HCT116 (cell line): ENCODE results near the gene FNDC7. TPM values are rescaled to one million over a fixed set of nuclear protein-coding genes. Genes with fewer than 3 reads are reported as not detected.
"Not testable (repeated sequence)": the region's sequence is repeated elsewhere in the genome, so short reads cannot be mapped to it uniquely, and the experiment has no call there.

Source experiments
- ATAC-seq: fragments of 200-7000 bp; cut with Tn5 transposase; 2 replicates; pipeline ENCODE4 v1.9.1; 2020; ENCODE audit warnings: mild to moderate bottlenecking, moderate library complexity
- BruUV-seq: library from RNA; stranded (reverse); fragments of 400-500 nt; replicated peaks from 2 replicates; lab custom pipeline; 2021; lab: Mats Ljungman, UMichigan
- CTCF ChIA-PET: fragments of 300-600 bp; sonication (Branson Sonifier 250); formaldehyde crosslinking; loops from one replicate; lab custom pipeline; 2021; ENCODE audit warnings: antibody characterized with exemption; lab: Charles Lee
- POLR2A ChIA-PET: fragments of 300-600, 350-600 bp; sonication (Branson Sonifier 250); formaldehyde crosslinking; loops from one replicate; lab custom pipeline; 2021; ENCODE audit warnings: antibody characterized with exemption; lab: Charles Lee
- RAD21 ChIA-PET, 2 experiments: fragments of 300-600 bp; sonication (Branson Sonifier 250); formaldehyde crosslinking; loops; one replicate each; lab custom pipeline; 2023; ENCODE audit warnings: low total read pairs in 2 of 2; ENCODE audit not compliant: uncharacterized antibody in 2 of 2, unreplicated experiment in 2 of 2, low non-redundant PET in 1 of 2; lab: Charles Lee
- DNase-seq: peaks from one replicate; pipeline ENCODE4 v3.0.0-alpha.2; 2010; ENCODE audit warnings: low read depth, low spot score
- H2AFZ ChIP-seq: fragments of 200-600 bp; shearing (Covaris generic), sonication (generic); 2 replicates; pipeline ENCODE4 v1.6.1; 2017; ENCODE audit warnings: low read depth, mixed run types, mixed read lengths, antibody characterized with exemption, low read length; ENCODE audit not compliant: poor library complexity, severe bottlenecking
- H3K27ac ChIP-seq: 2 replicates; pipeline ENCODE4 v1.5.1; 2012; ENCODE audit warnings: low read depth, low read length
- H3K27me3 ChIP-seq: fragments of 200-600 bp; sonication (generic); 2 replicates; pipeline ENCODE4 v1.6.1; 2016; ENCODE audit warnings: mixed run types, low read length, mixed read lengths; ENCODE audit not compliant: insufficient read depth
- H3K36me3 ChIP-seq, 2 experiments: fragments of 200-500 bp in 1 of 2; fragments of 200-600 bp in 1 of 2; sonication (Bioruptor generic) in 1 of 2; sonication (generic) in 1 of 2; 2 replicates each; pipeline versions ENCODE4 v1.5.1 to v1.6.1; 2014 to 2016; ENCODE audit warnings: low read length in 2 of 2, inconsistent platforms in 1 of 2, mixed read lengths in 1 of 2, mixed run types in 1 of 2; ENCODE audit not compliant: insufficient read depth in 2 of 2, control insufficient read depth in 1 of 2
- H3K4me1 ChIP-seq, 2 experiments: fragments of 200-600 bp in 1 of 2; sonication (generic) in 1 of 2; 2 replicates each; pipeline versions ENCODE4 v1.5.1 to v1.6.1; 2012 to 2017; ENCODE audit warnings: low read length in 2 of 2, inconsistent platforms in 1 of 2, mild to moderate bottlenecking in 1 of 2, mixed read lengths in 1 of 2, mixed run types in 1 of 2, moderate library complexity in 1 of 2; ENCODE audit not compliant: insufficient read depth in 2 of 2, control insufficient read depth in 1 of 2
- H3K4me2 ChIP-seq: fragments of 200-600 bp; sonication (generic); 2 replicates; pipeline ENCODE4 v1.6.1; 2017; ENCODE audit warnings: mixed run types, low read length, mixed read lengths
- H3K4me3 ChIP-seq, 2 experiments: fragments of 200-600 bp in 1 of 2; sonication (generic) in 1 of 2; replicated peaks in 1 of 2; 2 replicates each; pipeline ENCODE4 v1.5.1; 2011 to 2016; ENCODE audit warnings: low read length in 2 of 2, control low read depth in 1 of 2, low read depth in 1 of 2, mild to moderate bottlenecking in 1 of 2, mixed read lengths in 1 of 2, mixed run types in 1 of 2
- H3K79me2 ChIP-seq: fragments of 200-600 bp; sonication (generic); 2 replicates; pipeline ENCODE4 v1.6.1; 2017; ENCODE audit warnings: mild to moderate bottlenecking, mixed run types, low read length, moderate library complexity, mixed read lengths; ENCODE audit not compliant: insufficient read depth
- H3K9ac ChIP-seq: fragments of 200-600 bp; sonication (generic); 2 replicates; pipeline ENCODE4 v1.6.1; 2016; ENCODE audit warnings: low read length, mixed read lengths
- H3K9me2 ChIP-seq: fragments of 200-600 bp; sonication (generic), shearing (Covaris generic); 2 replicates; pipeline ENCODE4 v1.6.1; 2017; ENCODE audit warnings: mixed run types, mild to moderate bottlenecking, moderate library complexity; ENCODE audit not compliant: insufficient read depth
- H3K9me3 ChIP-seq, 2 experiments: fragments of 200-500 bp in 1 of 2; fragments of 200-600 bp in 1 of 2; sonication (Bioruptor generic) in 1 of 2; sonication (generic) in 1 of 2; 2 replicates each; pipeline ENCODE4 v1.6.1; 2014 to 2017; ENCODE audit warnings: low read length in 2 of 2, mixed read lengths in 2 of 2, inconsistent platforms in 1 of 2, low read depth in 1 of 2, mild to moderate bottlenecking in 1 of 2, mixed run types in 1 of 2, moderate library complexity in 1 of 2; ENCODE audit not compliant: control insufficient read depth in 1 of 2, insufficient read depth in 1 of 2
- H4K20me1 ChIP-seq: fragments of 200-600 bp; sonication (generic), shearing (Covaris generic); 2 replicates; pipeline ENCODE4 v1.6.1; 2017; ENCODE audit warnings: mixed run types, mild to moderate bottlenecking, moderate library complexity; ENCODE audit not compliant: insufficient read depth
- ATF3 ChIP-seq: IDR thresholded peaks from 2 replicates; pipeline ENCODE4 v1.6.1; 2012
- CBX3 ChIP-seq: IDR thresholded peaks from 2 replicates; pipeline ENCODE4 v1.6.1; 2012; ENCODE audit warnings: low read depth
- CTCF ChIP-seq, 3 experiments: fragments of 200-600 bp in 1 of 3; sonication (generic) in 1 of 3; IDR thresholded peaks in 2 of 3; conservative IDR thresholded peaks in 1 of 3; 2 replicates each; pipeline ENCODE4 v1.5.1; 2012 to 2017; ENCODE audit warnings: low read depth in 2 of 3, low read length in 2 of 3, antibody characterized with exemption in 1 of 3, borderline replicate concordance in 1 of 3, control low read depth in 1 of 3, mild to moderate bottlenecking in 1 of 3, mixed read lengths in 1 of 3, mixed run types in 1 of 3, moderate library complexity in 1 of 3; ENCODE audit not compliant: insufficient read depth in 1 of 3
- EZH2 ChIP-seq: fragments of 200-600 bp; sonication (generic); IDR thresholded peaks from 2 replicates; pipeline ENCODE4 v1.6.1; 2017; ENCODE audit warnings: antibody characterized with exemption, mixed run types
- POLR2A ChIP-seq: IDR thresholded peaks from 2 replicates; pipeline ENCODE4 v1.7.0; 2011; ENCODE audit warnings: borderline replicate concordance; ENCODE audit not compliant: insufficient read depth, insufficient read length; ENCODE audit errors: extremely low read depth
- RAD21 ChIP-seq: IDR thresholded peaks from 2 replicates; pipeline ENCODE4 v1.6.1; 2012; ENCODE audit warnings: low read depth, mild to moderate bottlenecking
- REST ChIP-seq: IDR thresholded peaks from 2 replicates; pipeline ENCODE4 v1.6.1; 2012; ENCODE audit warnings: low read depth
- SP1 ChIP-seq: IDR thresholded peaks from 2 replicates; pipeline ENCODE4 v1.6.1; 2012; ENCODE audit warnings: low read depth
- SRF ChIP-seq: IDR thresholded peaks from 2 replicates; pipeline ENCODE4 v1.6.1; 2012; ENCODE audit warnings: low read depth
- TCF7L2 ChIP-seq: IDR thresholded peaks from 2 replicates; pipeline ENCODE4 v1.7.0; 2011; ENCODE audit warnings: borderline replicate concordance, inconsistent platforms; ENCODE audit not compliant: insufficient read depth, insufficient read length; ENCODE audit errors: extremely low read depth
- ZBTB33 ChIP-seq: IDR thresholded peaks from 2 replicates; pipeline ENCODE4 v1.6.1; 2011; ENCODE audit warnings: mild to moderate bottlenecking, low read length, moderate library complexity; ENCODE audit not compliant: insufficient replicate concordance; ENCODE audit errors: extremely low read depth
- ZFX ChIP-seq: fragments of 450-650 bp; IDR thresholded peaks from 2 replicates; pipeline ENCODE4 v1.6.1; 2017
- ZNF274 ChIP-seq: fragments of 200-500 bp; sonication (Bioruptor generic); IDR thresholded peaks from 2 replicates; pipeline ENCODE4 v1.6.1; 2014; ENCODE audit warnings: mild to moderate bottlenecking, low read depth, low read length, inconsistent platforms
- intact Hi-C: fragments of 100-400 bp; cut with micrococcal nuclease; formaldehyde crosslinking; loops from 2 replicates; pipeline ENCODE4 v1.10.0; 2022
- total RNA-seq: library from RNA; stranded (reverse); gene quantifications from one replicate; pipeline ENCODE4 v1.2.1, GENCODE V29; 2021; ENCODE audit not compliant: unreplicated experiment

Gene FNDC7
- total RNA-seq, 1 experiment from 2014 or later = 0.10 TPM

- CTCF ChIA-PET, POLR2A ChIA-PET: not testable (repeated sequence)
These were observed 45.3 kb upstream of the FNDC7 start for GRCh38 chr1:108667422-108667821.

GRCh38 chr1:108668777-108669176 is 43.9 kb upstream of the FNDC7 start:
- Histone ChIP-seq H3K79me2 (no peaks in the 10 kb centered on the region), H3K4me1 (no peaks in the 10 kb centered on the region), H3K27ac (no peak overlapping the region), H3K4me3 (no peak overlapping the region), H3K27me3 (no peaks in the 10 kb centered on the region), H4K20me1 (no peaks in the 10 kb centered on the region), H3K9me2 (no peaks in the 10 kb centered on the region), H2AFZ (no peak overlapping the region), H3K9ac (no peak overlapping the region), H3K36me3 (no peaks in the 10 kb centered on the region), H3K9me3 (no peaks in the 10 kb centered on the region), H3K4me2 (no peak overlapping the region)
- intact Hi-C loops = no loop called here
- ATAC-seq (no peak), DNase-seq (no peak)
- ChIA-PET CTCF (no interaction called here), RAD21 (no interaction called here), POLR2A (no interaction called here)
- no TSS peak for BruUV-seq
- TF ChIP-seq REST (no peak), TCF7L2 (no peak), ZFX (no peak), EZH2 (no peak), ZNF274 (no peak), ATF3 (no peak), SRF (no peak), SP1 (no peak), CTCF (IDR thresholded peaks at IDR 0.05 in 2 of 3, conservative IDR thresholded peaks at IDR 0.05 in 1 of 3; ENCODE audit: borderline replicate concordance in 1 of 3, insufficient read depth in 1 of 3, low read depth in 2 of 3, low read length in 2 of 3) (no peak), POLR2A (no peak), ZBTB33 (no peak), CBX3 (no peak), RAD21 (no peak)

More at GRCh38 chr1:108667422-108667821, 45.3 kb upstream of the FNDC7 start:
- H4K20me1 ChIP-seq, H3K79me2 ChIP-seq, H3K4me3 ChIP-seq, H3K9ac ChIP-seq, H3K4me2 ChIP-seq, ATAC-seq, H3K9me2 ChIP-seq, H3K27ac ChIP-seq, H3K36me3 ChIP-seq, H3K4me1 ChIP-seq, DNase-seq, H3K9me3 ChIP-seq, H3K27me3 ChIP-seq, RAD21 ChIA-PET, H2AFZ ChIP-seq, intact Hi-C loops, BruUV-seq: not testable (repeated sequence)
